GM12878 (cell line): ENCODE measurements around the gene PANK1. TPM values are rescaled to one million over a fixed set of nuclear protein-coding genes. Genes with fewer than 3 reads are reported as not detected.

Source experiments
- ATAC-seq: fragments of 200-7000 bp; cut with Tn5 transposase; 3 replicates; pipeline ENCODE4 v1.9.1; 2020; ENCODE audit warnings: mild to moderate bottlenecking, moderate library complexity
- BruUV-seq: library from RNA; stranded (reverse); fragments of 400-500 nt; replicated peaks from 2 replicates; lab custom pipeline; 2021; lab: Mats Ljungman, UMichigan
- CTCF ChIA-PET: fragments of 300-600 bp; sonication (Branson Sonifier 250); formaldehyde crosslinking; extraction: SDS; loops from one replicate; lab custom pipeline; 2021; ENCODE audit warnings: inconsistent platforms; lab: Yijun Ruan, JAX
- POLR2A ChIA-PET: fragments of 350-600 bp; formaldehyde crosslinking; extraction: SDS; loops from one replicate; lab custom pipeline; 2021; ENCODE audit warnings: inconsistent platforms; lab: Charles Lee
- RAD21 ChIA-PET: fragments of 300-600 bp; sonication (Branson Sonifier 250); formaldehyde crosslinking; loops from one replicate; lab custom pipeline; 2023; ENCODE audit warnings: antibody characterized with exemption; ENCODE audit not compliant: unreplicated experiment; lab: Charles Lee
- SMC1A ChIA-PET: fragments of 300-600 bp; sonication (Branson Sonifier 250); formaldehyde crosslinking; loops from one replicate; lab custom pipeline; 2023; ENCODE audit not compliant: unreplicated experiment, uncharacterized antibody; lab: Charles Lee
- DNase-seq: peaks from one replicate; pipeline ENCODE4 v3.0.0-alpha.2; 2011; ENCODE audit warnings: low read depth, low spot score
- FAIRE-seq: peaks from 3 replicates; lab custom pipeline; 2011; peaks lifted over from hg19 to GRCh38; lab: Jason Lieb, UNC
- H2AFZ ChIP-seq: 2 replicates; pipeline ENCODE4 v1.6.0; 2011; ENCODE audit warnings: low read depth, low read length, control low read depth; ENCODE audit not compliant: control insufficient read depth
- H3K27ac ChIP-seq: 2 replicates; pipeline ENCODE4 v1.5.1; 2011; ENCODE audit warnings: control low read depth; ENCODE audit not compliant: control insufficient read depth, insufficient read depth
- H3K27me3 ChIP-seq, 2 experiments: replicated peaks in 1 of 2; 2 replicates each; pipeline versions ENCODE4 v1.6.0 to v1.6.1; 2011; ENCODE audit warnings: low read length in 1 of 2; ENCODE audit not compliant: control insufficient read depth in 2 of 2, insufficient read depth in 2 of 2
- H3K36me3 ChIP-seq, 2 experiments: 2 replicates each; pipeline ENCODE4 v1.5.1; 2011; ENCODE audit warnings: low read length in 1 of 2; ENCODE audit not compliant: control insufficient read depth in 2 of 2, insufficient read depth in 2 of 2
- H3K4me1 ChIP-seq: 2 replicates; pipeline ENCODE4 v1.6.1; 2011; ENCODE audit warnings: mild to moderate bottlenecking, low read length, moderate library complexity, mixed read lengths; ENCODE audit not compliant: control insufficient read depth, insufficient read depth
- H3K4me2 ChIP-seq: 2 replicates; pipeline ENCODE4 v1.6.0; 2011; ENCODE audit warnings: control low read depth; ENCODE audit not compliant: control insufficient read depth, insufficient read depth
- H3K4me3 ChIP-seq: fragments of 200-600 bp; sonication (generic); 2 replicates; pipeline ENCODE4 v1.5.1; 2016
- H3K79me2 ChIP-seq: 2 replicates; pipeline ENCODE4 v1.6.0; 2011; ENCODE audit warnings: low read length; ENCODE audit not compliant: control insufficient read depth, insufficient read depth
- H3K9ac ChIP-seq: 2 replicates; pipeline ENCODE4 v1.8.0; 2011; ENCODE audit warnings: low read length, control low read depth, mixed read lengths; ENCODE audit not compliant: control insufficient read depth, insufficient read depth
- H3K9me3 ChIP-seq: replicated peaks from 3 replicates; pipeline ENCODE4 v1.5.1; 2011; ENCODE audit warnings: mild to moderate bottlenecking, low read length; ENCODE audit not compliant: control insufficient read depth, insufficient read depth
- H4K20me1 ChIP-seq: 2 replicates; pipeline ENCODE4 v1.6.0; 2011; ENCODE audit not compliant: control insufficient read depth, insufficient read depth
- BHLHE40 ChIP-seq, 2 experiments: fragments of 450-650 bp in 1 of 2; IDR thresholded peaks; 2 replicates each; pipeline ENCODE4 v1.6.1; 2011 to 2017; ENCODE audit warnings: low read depth in 2 of 2, borderline replicate concordance in 1 of 2, improper control_type of control experiment in 1 of 2, low read length in 1 of 2, mild to moderate bottlenecking in 1 of 2
- CBFB ChIP-seq: IDR thresholded peaks from 2 replicates; pipeline ENCODE4 v1.6.1; 2016; ENCODE audit warnings: antibody characterized with exemption, low read depth
- EED ChIP-seq: sonication (generic); IDR thresholded peaks from 2 replicates; pipeline ENCODE4 v1.6.1; 2016; ENCODE audit warnings: antibody characterized with exemption, low read depth
- FOXM1 ChIP-seq: IDR thresholded peaks from 2 replicates; pipeline ENCODE4 v1.6.1; 2012; ENCODE audit warnings: low read depth, mild to moderate bottlenecking, inconsistent platforms, low read length, moderate library complexity
- IKZF2 ChIP-seq, 2 experiments: fragments of 450-650 bp; IDR thresholded peaks; 2 replicates each; pipeline ENCODE4 v1.6.1; 2017; ENCODE audit warnings: mild to moderate bottlenecking in 2 of 2, moderate library complexity in 2 of 2
- MYB ChIP-seq: fragments of 150-350 bp; IDR thresholded peaks from 2 replicates; pipeline ENCODE4 v1.6.1; 2014; ENCODE audit warnings: mild to moderate bottlenecking, low read depth, low read length, borderline replicate concordance
- SREBF1 ChIP-seq: IDR thresholded peaks from 2 replicates; pipeline ENCODE4 v1.6.1; 2012; ENCODE audit warnings: mild to moderate bottlenecking, low read length
- SUPT20H ChIP-seq: IDR thresholded peaks from 2 replicates; pipeline ENCODE4 v1.6.1; 2011; ENCODE audit warnings: low read depth, mild to moderate bottlenecking, low read length, moderate library complexity, borderline replicate concordance; ENCODE audit not compliant: control insufficient read depth
- TCF12 ChIP-seq: IDR thresholded peaks from 2 replicates; pipeline ENCODE4 v1.6.1; 2011; ENCODE audit warnings: low read depth, mild to moderate bottlenecking, low read length
- ZBED1 ChIP-seq: IDR thresholded peaks from 2 replicates; pipeline ENCODE4 v1.6.1; 2016; ENCODE audit warnings: borderline replicate concordance
- ZNF384 ChIP-seq: IDR thresholded peaks from 2 replicates; pipeline ENCODE4 v1.6.1; 2012; ENCODE audit warnings: low read depth, mild to moderate bottlenecking, low read length, improper control_type of control experiment, borderline replicate concordance
- WGBS: methylation state at CpG from one replicate; pipeline ENCODE4 v1.1.6; 2016; ENCODE audit warnings: low lambda C conversion rate; ENCODE audit not compliant: insufficient replicate concordance, insufficient coverage; ENCODE audit errors: missing lambda C conversion rate; 5-methylcytosine and 5-hydroxymethylcytosine counted together
- in situ Hi-C: fragments of 300-500 bp; cut with MboI; formaldehyde crosslinking; loops from 9 replicates; pipeline ENCODE4 v1.14.3; 2018; ENCODE audit warnings: mixed read lengths
- intact Hi-C: fragments of 100-400 bp; cut with micrococcal nuclease; formaldehyde crosslinking; loops from one replicate; pipeline ENCODE4 v1.14.2; 2022; ENCODE audit not compliant: unreplicated experiment
- polyA plus RNA-seq, 11 experiments: library from polyadenylated mRNA; depleted of rRNA in 4 of 11; unstranded in 6 of 11; stranded (reverse) in 5 of 11; fragments of >200 nt; fragmentation: Nextera tagmentation in 4 of 11; fragmentation: Illumina TruSeq in 1 of 11; extraction: Ambion mirVana in 4 of 11; extraction: Trizol in 1 of 11; gene quantifications; 1 replicate in 1 of 11; 2 replicates in 10 of 11; pipeline versions ENCODE4 v1.2.1 to v1.2.3, GENCODE V29; 2011 to 2016; ENCODE audit warnings: inconsistent platforms in 2 of 11, missing spikeins in 2 of 11, low read depth in 1 of 11
- total RNA-seq, 4 experiments: library from RNA; depleted of rRNA in 3 of 4; stranded (reverse); fragments of >200 nt in 3 of 4; fragmentation: Illumina TruSeq in 1 of 4; extraction: Trizol in 1 of 4; gene quantifications; 2 replicates each; pipeline versions ENCODE4 v1.2.1 to v1.2.3, GENCODE V29; 2013 to 2021
- TF ChIP-seq, protein P1 (sequence below): fragments of 450-650 bp; IDR thresholded peaks from 2 replicates; pipeline ENCODE4 v1.6.1; 2017; ENCODE audit warnings: antibody characterized with exemption, mild to moderate bottlenecking, moderate library complexity
- TF ChIP-seq, protein P2 (sequence below): fragments of 450-650 bp; IDR thresholded peaks from 2 replicates; pipeline ENCODE4 v1.6.1; 2017; ENCODE audit warnings: mild to moderate bottlenecking, low read depth, inconsistent platforms; ENCODE audit not compliant: poor library complexity, severe bottlenecking
- TF ChIP-seq, protein P3 (sequence below): IDR thresholded peaks from 2 replicates; pipeline ENCODE4 v1.6.1; 2012; ENCODE audit warnings: low read depth, low read length, improper control_type of control experiment
- TF ChIP-seq, protein P4 (sequence below): IDR thresholded peaks from 2 replicates; pipeline ENCODE4 v1.6.1; 2011; ENCODE audit warnings: mild to moderate bottlenecking, low read depth, low read length, moderate library complexity; ENCODE audit not compliant: insufficient replicate concordance

Gene PANK1
- total and polyA plus RNA-seq, 10 of the 15 experiments (the other 5 are each of a cell fraction or from before 2014, with no cell fraction given), result 1.9 to 10.6 (median 5.8) TPM

DNA sequence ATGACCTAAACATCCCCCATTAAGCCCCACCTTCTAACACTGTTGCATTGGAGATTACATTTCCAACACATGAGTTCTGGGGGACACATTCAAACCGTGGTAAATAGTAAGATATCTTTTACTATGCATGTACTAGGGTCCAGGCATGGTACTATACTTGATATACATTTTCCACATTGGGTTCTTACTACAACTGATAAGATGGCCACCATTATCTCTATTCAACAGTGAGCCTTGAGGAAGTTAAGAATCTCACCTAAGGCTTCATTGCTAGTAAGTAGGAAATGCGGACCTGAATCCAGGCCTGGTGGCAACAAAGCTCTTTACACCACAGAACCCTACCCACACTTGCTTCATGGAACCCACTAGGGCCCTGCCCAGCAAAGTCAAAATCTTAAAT is 5.7 kb downstream of the PANK1 start (continued):
- TF ChIP-seq, protein P1, sequence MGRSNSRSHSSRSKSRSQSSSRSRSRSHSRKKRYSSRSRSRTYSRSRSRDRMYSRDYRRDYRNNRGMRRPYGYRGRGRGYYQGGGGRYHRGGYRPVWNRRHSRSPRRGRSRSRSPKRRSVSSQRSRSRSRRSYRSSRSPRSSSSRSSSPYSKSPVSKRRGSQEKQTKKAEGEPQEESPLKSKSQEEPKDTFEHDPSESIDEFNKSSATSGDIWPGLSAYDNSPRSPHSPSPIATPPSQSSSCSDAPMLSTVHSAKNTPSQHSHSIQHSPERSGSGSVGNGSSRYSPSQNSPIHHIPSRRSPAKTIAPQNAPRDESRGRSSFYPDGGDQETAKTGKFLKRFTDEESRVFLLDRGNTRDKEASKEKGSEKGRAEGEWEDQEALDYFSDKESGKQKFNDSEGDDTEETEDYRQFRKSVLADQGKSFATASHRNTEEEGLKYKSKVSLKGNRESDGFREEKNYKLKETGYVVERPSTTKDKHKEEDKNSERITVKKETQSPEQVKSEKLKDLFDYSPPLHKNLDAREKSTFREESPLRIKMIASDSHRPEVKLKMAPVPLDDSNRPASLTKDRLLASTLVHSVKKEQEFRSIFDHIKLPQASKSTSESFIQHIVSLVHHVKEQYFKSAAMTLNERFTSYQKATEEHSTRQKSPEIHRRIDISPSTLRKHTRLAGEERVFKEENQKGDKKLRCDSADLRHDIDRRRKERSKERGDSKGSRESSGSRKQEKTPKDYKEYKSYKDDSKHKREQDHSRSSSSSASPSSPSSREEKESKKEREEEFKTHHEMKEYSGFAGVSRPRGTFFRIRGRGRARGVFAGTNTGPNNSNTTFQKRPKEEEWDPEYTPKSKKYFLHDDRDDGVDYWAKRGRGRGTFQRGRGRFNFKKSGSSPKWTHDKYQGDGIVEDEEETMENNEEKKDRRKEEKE, result no peak
- TF ChIP-seq, protein P2, sequence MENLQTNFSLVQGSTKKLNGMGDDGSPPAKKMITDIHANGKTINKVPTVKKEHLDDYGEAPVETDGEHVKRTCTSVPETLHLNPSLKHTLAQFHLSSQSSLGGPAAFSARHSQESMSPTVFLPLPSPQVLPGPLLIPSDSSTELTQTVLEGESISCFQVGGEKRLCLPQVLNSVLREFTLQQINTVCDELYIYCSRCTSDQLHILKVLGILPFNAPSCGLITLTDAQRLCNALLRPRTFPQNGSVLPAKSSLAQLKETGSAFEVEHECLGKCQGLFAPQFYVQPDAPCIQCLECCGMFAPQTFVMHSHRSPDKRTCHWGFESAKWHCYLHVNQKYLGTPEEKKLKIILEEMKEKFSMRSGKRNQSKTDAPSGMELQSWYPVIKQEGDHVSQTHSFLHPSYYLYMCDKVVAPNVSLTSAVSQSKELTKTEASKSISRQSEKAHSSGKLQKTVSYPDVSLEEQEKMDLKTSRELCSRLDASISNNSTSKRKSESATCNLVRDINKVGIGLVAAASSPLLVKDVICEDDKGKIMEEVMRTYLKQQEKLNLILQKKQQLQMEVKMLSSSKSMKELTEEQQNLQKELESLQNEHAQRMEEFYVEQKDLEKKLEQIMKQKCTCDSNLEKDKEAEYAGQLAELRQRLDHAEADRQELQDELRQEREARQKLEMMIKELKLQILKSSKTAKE, result no peak

DNA sequence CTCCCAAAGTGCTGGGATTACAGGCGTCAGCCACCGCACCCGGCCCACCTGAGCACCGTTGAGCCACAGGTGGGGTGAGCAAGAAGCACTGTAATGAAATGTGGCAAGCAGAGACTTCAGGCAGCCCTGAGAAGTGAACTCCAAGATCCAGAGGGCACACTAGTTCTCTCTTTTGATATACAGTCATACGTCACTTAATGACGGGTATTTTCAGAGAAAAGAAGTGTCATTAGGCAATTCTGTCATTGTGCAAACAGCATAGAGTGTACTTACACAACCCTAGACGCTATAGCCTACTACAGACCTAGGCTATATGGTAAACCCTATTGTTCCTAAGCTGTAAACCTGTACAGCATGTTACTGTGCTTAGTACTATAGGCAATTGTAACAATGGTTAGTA is 7.9 kb downstream of the PANK1 start:
- H3K4me1 ChIP-seq, result no peaks in the 10 kb centered on the region
- SMC1A ChIA-PET, result no interaction called here
- WGBS, result 99% methylated on average over 7 of the region's 7 CpGs
- H3K9me3 ChIP-seq, result no peaks in the 10 kb centered on the region
- FAIRE-seq (no peak), ATAC-seq (no peak), DNase-seq (no peak)
- POLR2A ChIA-PET, result no interaction called here
- intact Hi-C loops, result no loop called here
- H3K4me2 ChIP-seq, result no peak overlapping the region
- H3K36me3 ChIP-seq, result peaks cover 0 to 8% of the 10 kb centered on the region in 2 experiments; a peak in 1 of 4 replicates
- no peak overlapping the region for H3K4me3 ChIP-seq
- BruUV-seq, result no TSS peak
- peaks cover 14% of the 10 kb centered on the region for H3K79me2 ChIP-seq
- H3K27ac ChIP-seq, result no peak overlapping the region
- H3K9ac ChIP-seq, result no peak overlapping the region
- no peaks in the 10 kb centered on the region for H4K20me1 ChIP-seq
- no peak overlapping the region for H2AFZ ChIP-seq
- CTCF ChIA-PET, result no interaction called here
- RAD21 ChIA-PET, result interaction anchor here (0.8 kb wide), 1 partner anchor 64 kb away, joined by 3 read pairs; the partner anchor contains the start of gene KIF20B
- H3K27me3 ChIP-seq, result no peaks in the 10 kb centered on the region
- in situ Hi-C loops, result no loop called here
- TF ChIP-seq IKZF2 (IDR thresholded peaks at IDR 0.05), result no peak
- no peak for TF ChIP-seq ZNF384
- TF ChIP-seq, protein P3, sequence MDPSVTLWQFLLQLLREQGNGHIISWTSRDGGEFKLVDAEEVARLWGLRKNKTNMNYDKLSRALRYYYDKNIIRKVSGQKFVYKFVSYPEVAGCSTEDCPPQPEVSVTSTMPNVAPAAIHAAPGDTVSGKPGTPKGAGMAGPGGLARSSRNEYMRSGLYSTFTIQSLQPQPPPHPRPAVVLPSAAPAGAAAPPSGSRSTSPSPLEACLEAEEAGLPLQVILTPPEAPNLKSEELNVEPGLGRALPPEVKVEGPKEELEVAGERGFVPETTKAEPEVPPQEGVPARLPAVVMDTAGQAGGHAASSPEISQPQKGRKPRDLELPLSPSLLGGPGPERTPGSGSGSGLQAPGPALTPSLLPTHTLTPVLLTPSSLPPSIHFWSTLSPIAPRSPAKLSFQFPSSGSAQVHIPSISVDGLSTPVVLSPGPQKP, result no peak
- no peak for TF ChIP-seq SREBF1
- TF ChIP-seq TCF12, result no peak
- no peak for TF ChIP-seq CBFB
- TF ChIP-seq SUPT20H, result no peak
- no peak for TF ChIP-seq FOXM1
- no peak for TF ChIP-seq MYB
- no peak for TF ChIP-seq ZBED1
- TF ChIP-seq, protein P4, sequence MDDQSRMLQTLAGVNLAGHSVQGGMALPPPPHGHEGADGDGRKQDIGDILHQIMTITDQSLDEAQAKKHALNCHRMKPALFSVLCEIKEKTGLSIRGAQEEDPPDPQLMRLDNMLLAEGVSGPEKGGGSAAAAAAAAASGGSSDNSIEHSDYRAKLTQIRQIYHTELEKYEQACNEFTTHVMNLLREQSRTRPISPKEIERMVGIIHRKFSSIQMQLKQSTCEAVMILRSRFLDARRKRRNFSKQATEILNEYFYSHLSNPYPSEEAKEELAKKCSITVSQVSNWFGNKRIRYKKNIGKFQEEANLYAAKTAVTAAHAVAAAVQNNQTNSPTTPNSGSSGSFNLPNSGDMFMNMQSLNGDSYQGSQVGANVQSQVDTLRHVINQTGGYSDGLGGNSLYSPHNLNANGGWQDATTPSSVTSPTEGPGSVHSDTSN, result no peak
- TF ChIP-seq BHLHE40 (IDR thresholded peaks at IDR 0.05; ENCODE audit: borderline replicate concordance in 1 of 2, low read depth in 2 of 2, low read length in 1 of 2), result no peak
- TF ChIP-seq EED, result no peak
